HT-29 (cell line): ENCODE results near the gene DNAJC18. TPM values are rescaled to one million over a fixed set of nuclear protein-coding genes. Genes with fewer than 3 reads are reported as not detected.

ENCODE experiments used
- DNase-seq: peaks from one replicate; pipeline ENCODE4 v3.0.0-alpha.2; 2015; ENCODE audit warnings: low spot score
- small RNA-seq: library from RNA; depleted of rRNA; stranded (forward); fragments of <200 nt; gene quantifications from one replicate; pipeline ENCODE3, GENCODE V24; 2014
- total RNA-seq: library from RNA; depleted of rRNA; stranded (reverse); fragments of >200 nt; shearing (Covaris generic); gene quantifications from 2 replicates; pipeline ENCODE4 v1.2.3, GENCODE V29; 2014; rRNA removed

The DNAJC18 gene
- total RNA-seq, 1 experiment from 2014 or later, result 0.81 TPM

DNA sequence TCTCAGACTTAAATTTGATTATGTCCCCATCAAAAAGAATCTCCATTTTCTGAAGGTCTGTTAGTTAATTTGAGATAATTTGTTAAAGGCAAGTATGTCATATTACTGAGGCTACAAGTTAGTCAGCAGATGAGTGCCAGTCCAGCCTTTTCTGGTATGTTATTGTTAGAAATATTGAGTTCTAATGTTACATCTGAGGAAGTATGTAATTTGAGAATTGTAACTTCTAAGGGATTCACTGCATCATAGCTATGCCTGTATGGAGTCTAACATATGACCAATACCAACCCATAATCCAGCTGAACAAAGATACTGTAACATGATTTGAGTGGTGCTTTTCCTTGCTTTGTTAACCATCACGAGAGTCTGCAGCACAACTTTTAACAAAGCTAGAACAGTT is 70.1 kb downstream of the DNAJC18 start:
- no peak for DNase-seq

DNA sequence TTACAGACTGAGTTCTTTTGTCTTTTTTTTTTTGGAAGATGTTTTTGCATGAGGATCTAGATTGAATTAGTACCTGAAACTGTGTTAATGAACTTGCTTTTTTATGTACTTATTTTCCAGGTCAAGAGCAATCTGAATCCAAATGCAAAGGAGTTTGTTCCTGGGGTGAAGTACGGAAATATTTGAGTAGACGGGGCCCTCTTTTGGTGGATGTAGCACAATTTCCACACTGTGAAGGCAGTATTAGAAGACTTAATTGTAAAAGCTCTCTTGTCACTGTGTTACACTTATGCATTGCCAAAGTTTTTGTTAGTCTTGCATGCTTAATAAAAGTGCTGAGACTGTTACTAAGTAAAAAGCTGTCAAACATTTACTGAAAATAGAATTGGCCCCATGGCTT is 70.7 kb downstream of the DNAJC18 start:
- no peak for DNase-seq

DNA sequence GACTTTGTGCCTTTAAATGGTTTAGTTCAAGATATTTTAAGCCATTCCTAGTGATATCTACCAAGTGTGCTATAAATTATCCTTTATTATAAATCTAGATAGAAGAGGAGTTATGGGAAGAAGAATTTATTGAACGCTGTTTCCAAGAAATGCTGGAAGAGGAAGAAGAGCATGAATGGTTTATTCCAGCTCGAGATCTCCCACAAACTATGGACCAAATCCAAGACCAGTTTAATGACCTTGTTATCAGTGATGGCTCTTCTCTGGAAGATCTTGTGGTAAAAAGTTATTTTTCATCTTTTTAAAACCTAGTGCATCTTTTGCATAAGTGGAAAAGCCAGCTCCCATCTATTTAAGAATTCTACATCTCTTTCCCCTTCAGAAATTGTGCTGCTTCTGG is 74.9 kb downstream of the DNAJC18 start:
- DNase-seq, result no peak

DNA sequence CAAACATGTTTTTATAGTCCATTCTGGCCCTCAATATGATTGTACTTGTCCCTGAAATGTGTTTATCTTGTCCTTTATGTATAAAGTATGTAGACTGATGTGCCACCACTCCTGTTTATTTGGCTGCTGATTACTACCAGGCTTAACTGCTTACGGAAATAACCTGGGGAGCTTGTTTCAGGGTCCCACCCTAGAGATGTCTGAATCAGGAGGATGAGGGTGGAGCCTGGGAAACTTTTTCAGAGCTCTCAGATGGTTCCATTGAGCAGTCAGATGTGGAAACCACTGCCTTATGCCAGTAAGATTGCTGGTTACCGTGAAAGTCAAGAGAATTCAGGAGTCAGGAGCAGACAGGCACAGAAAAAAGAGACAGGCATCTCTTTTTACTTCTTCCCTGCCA is 75.4 kb downstream of the DNAJC18 start:
- DNase-seq, result no peak

DNA sequence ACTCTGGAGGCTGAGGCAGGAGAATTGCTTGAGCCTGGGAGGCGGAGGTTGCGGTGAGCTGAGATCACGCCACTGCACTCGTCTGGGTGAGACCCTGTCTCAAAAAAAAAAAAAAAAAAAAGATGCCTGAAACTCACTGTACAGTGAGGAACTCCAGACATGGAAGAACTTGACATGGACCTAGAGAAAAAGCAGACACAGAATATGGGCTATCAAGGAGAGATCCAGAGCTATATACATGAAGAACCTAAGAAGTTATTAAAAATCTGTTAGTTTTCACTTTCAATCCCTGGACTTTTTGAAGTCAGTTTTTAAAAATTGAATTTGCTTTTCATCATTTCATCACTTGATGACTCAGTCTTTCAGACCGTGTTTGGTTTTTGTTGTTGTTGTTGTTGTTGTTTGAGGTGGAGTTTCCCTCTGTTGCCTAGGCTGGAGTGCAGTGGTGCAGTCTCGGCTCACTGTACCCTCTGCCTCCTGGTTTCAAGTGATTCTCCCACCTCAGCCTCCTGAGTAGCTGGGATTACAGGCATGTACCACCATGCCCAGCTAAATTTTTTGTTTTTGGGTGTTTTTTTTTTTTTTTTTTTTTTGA is 77.4 kb downstream of the DNAJC18 start:
- no peak for DNase-seq

DNA sequence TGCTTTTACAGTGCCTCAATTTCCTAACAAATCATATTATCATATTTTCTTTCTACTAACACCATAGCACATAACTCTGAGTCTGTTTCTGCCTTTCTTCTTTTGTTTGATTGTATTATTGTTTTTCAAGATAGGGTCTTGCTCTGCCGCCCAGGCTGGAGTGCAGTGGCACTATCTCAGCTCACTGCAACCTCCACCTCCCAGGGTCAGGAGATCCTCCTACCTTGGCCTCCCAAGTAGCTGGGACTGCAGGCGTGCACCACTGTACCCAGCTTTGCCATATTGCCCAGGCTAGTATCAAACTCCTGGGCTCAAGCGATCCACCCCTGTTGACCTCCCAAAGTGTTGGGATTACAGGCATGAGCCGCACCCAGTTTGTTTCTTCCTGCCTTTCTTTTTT is 78.9 kb downstream of the DNAJC18 start:
- DNase-seq, result no peak

Small RNAs within 50 kb of the gene (small RNA-seq; reads per million reads assigned to genes)
- gene RNU5B-4P, result 5.2 reads per million, percentile 83 among the genes with 10 or more reads in this experiment

Other genes starting within 250 kb of the DNAJC18 start
- gene SIL1, start 241.2 kb downstream of the DNAJC18 start, total RNA-seq, result 23.1 and 32.1 TPM in 2 replicates
- gene MATR3, start 145.8 kb downstream of the DNAJC18 start, total RNA-seq, result 179 and 199 TPM in 2 replicates
- 28.5 and 29.4 TPM in 2 replicates for gene PAIP2, start 97.7 kb downstream of the DNAJC18 start, total RNA-seq
- 0.39 and 0.74 TPM in 2 replicates for gene SLC23A1, start 56.2 kb downstream of the DNAJC18 start, total RNA-seq
- gene MZB1, start 49.6 kb downstream of the DNAJC18 start, total RNA-seq, result 0.25 TPM in 1 of 2 replicates, not detected in the other
- 1.5 and 2.0 TPM in 2 replicates for gene PROB1, start 44.4 kb downstream of the DNAJC18 start, total RNA-seq
- 3.8 and 10.4 TPM in 2 replicates for gene SPATA24, start 35.4 kb downstream of the DNAJC18 start, total RNA-seq
- gene ECSCR, start 23.2 kb upstream of the DNAJC18 start, total RNA-seq, result not detected in 2 replicates
- gene SMIM33, start 31.5 kb upstream of the DNAJC18 start, total RNA-seq, result 0.05 TPM in 1 of 2 replicates, not detected in the other
- gene STING1, start 43.2 kb upstream of the DNAJC18 start, total RNA-seq, result 19.1 and 26.1 TPM in 2 replicates
- gene UBE2D2, start 121.8 kb upstream of the DNAJC18 start, total RNA-seq, result 83.5 and 91.9 TPM in 2 replicates
- gene CXXC5, start 208.8 kb upstream of the DNAJC18 start, total RNA-seq, result 211 and 220 TPM in 2 replicates